A673 (cell line): ENCODE measurements around the gene ABCA7. TPM values are rescaled to one million over a fixed set of nuclear protein-coding genes. Genes with fewer than 3 reads are reported as not detected.

ENCODE experiments used
- BruUV-seq: library from RNA; stranded (reverse); fragments of 400-500 nt; replicated peaks from 2 replicates; lab custom pipeline; 2021; lab: Mats Ljungman, UMichigan
- CTCF ChIA-PET: fragments of 300-600 bp; sonication (Branson Sonifier 250); formaldehyde crosslinking; loops from one replicate; lab custom pipeline; 2022; ENCODE audit warnings: antibody characterized with exemption; lab: Charles Lee
- POLR2A ChIA-PET: fragments of 300-600 bp; sonication (Branson Sonifier 250); formaldehyde crosslinking; loops from one replicate; lab custom pipeline; 2022; ENCODE audit warnings: antibody characterized with exemption; ENCODE audit not compliant: low non-redundant PET; lab: Charles Lee
- DNase-seq: peaks from one replicate; pipeline ENCODE4 v3.0.0-alpha.2; 2015; ENCODE audit warnings: low spot score
- H3K27ac ChIP-seq: fragments of 200-600 bp; sonication (generic); 2 replicates; pipeline ENCODE4 v1.5.1; 2016; ENCODE audit warnings: mixed run types, low read depth, mild to moderate bottlenecking, mixed read lengths, antibody characterized with exemption, low read length; ENCODE audit not compliant: poor library complexity, severe bottlenecking
- H3K27me3 ChIP-seq: fragments of 200-600 bp; sonication (generic); replicated peaks from 2 replicates; pipeline ENCODE4 v1.6.1; 2017; ENCODE audit warnings: mixed run types, low read depth, mild to moderate bottlenecking, mixed read lengths, antibody characterized with exemption, low read length; ENCODE audit not compliant: insufficient read depth, poor library complexity
- H3K36me3 ChIP-seq: fragments of 200-600 bp; sonication (generic); 2 replicates; pipeline ENCODE4 v1.6.1; 2016; ENCODE audit warnings: mixed run types, mild to moderate bottlenecking, mixed read lengths, antibody characterized with exemption, low read length; ENCODE audit not compliant: insufficient read depth, poor library complexity, severe bottlenecking
- H3K4me1 ChIP-seq: fragments of 200-600 bp; sonication (generic); 2 replicates; pipeline ENCODE4 v1.6.1; 2017; ENCODE audit warnings: mixed run types, mild to moderate bottlenecking, mixed read lengths, antibody characterized with exemption, low read length; ENCODE audit not compliant: insufficient read depth, poor library complexity, severe bottlenecking
- H3K4me3 ChIP-seq: fragments of 200-600 bp; sonication (generic); 2 replicates; pipeline ENCODE4 v1.5.1; 2016; ENCODE audit warnings: low read depth, mixed run types, mild to moderate bottlenecking, mixed read lengths, low read length; ENCODE audit not compliant: poor library complexity, severe bottlenecking
- H3K9me3 ChIP-seq: fragments of 200-600 bp; sonication (generic); 2 replicates; pipeline ENCODE4 v1.6.1; 2016; ENCODE audit warnings: mixed run types, low read depth, mild to moderate bottlenecking, mixed read lengths, antibody characterized with exemption, low read length; ENCODE audit not compliant: poor library complexity, severe bottlenecking
- EZH2 ChIP-seq: fragments of 200-600 bp; sonication (generic); IDR thresholded peaks from 2 replicates; pipeline ENCODE4 v1.6.1; 2017; ENCODE audit warnings: borderline replicate concordance, low read depth, mild to moderate bottlenecking, mixed read lengths, antibody characterized with exemption, low read length; ENCODE audit not compliant: poor library complexity, severe bottlenecking
- intact Hi-C: fragments of 100-400 bp; cut with micrococcal nuclease; formaldehyde crosslinking; loops from one replicate; pipeline ENCODE4 v1.10.0; 2022; ENCODE audit not compliant: unreplicated experiment
- total RNA-seq: library from RNA; stranded (reverse); gene quantifications from 2 replicates; pipeline ENCODE4 v1.2.3, GENCODE V29; 2021
- TF ChIP-seq, protein P1 (sequence below): fragments of 300-800, 200-600 bp; sonication (generic); conservative IDR thresholded peaks from 2 replicates; pipeline ENCODE4 v1.5.1; 2017; ENCODE audit warnings: low read depth, mild to moderate bottlenecking, antibody characterized with exemption, low read length, moderate library complexity, mixed read lengths

ABCA7 gene
- total RNA-seq, 1 experiment from 2014 or later, result 12.0 TPM

DNA sequence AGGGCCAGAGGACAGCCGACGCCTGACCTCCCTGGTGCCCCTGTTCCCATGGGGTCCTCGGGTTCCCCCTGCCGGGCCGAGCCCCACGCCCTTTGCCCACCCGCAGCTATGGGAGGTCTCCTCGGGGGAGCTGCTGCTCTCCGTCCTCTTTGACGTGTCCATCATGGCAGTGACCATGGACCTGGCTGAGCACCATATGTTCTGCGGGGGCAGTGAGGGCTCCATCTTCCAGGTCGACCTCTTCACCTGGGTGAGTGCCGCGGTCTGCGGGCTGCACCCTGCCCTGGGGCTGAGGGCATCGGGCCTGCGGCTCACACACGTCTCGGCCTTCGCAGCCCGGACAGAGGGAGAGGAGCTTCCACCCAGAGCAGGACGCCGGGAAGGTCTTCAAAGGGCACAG, 49.2 kb upstream of the ABCA7 start:
- H3K27ac ChIP-seq, result no peak overlapping the region
- no peaks in the 10 kb centered on the region for H3K27me3 ChIP-seq
- H3K9me3 ChIP-seq, result no peaks in the 10 kb centered on the region
- peaks cover 36% of the 10 kb centered on the region for H3K36me3 ChIP-seq
- POLR2A ChIA-PET, result interaction anchor here (0.6 to 0.7 kb wide), 2 partner anchors 31 to 276 kb away, joined by 3 read pairs; partner anchors contain the start of gene RNU6-2
- no peak overlapping the region for H3K4me3 ChIP-seq
- no peak for DNase-seq
- no peak for TF ChIP-seq EZH2
- TF ChIP-seq, protein P1, sequence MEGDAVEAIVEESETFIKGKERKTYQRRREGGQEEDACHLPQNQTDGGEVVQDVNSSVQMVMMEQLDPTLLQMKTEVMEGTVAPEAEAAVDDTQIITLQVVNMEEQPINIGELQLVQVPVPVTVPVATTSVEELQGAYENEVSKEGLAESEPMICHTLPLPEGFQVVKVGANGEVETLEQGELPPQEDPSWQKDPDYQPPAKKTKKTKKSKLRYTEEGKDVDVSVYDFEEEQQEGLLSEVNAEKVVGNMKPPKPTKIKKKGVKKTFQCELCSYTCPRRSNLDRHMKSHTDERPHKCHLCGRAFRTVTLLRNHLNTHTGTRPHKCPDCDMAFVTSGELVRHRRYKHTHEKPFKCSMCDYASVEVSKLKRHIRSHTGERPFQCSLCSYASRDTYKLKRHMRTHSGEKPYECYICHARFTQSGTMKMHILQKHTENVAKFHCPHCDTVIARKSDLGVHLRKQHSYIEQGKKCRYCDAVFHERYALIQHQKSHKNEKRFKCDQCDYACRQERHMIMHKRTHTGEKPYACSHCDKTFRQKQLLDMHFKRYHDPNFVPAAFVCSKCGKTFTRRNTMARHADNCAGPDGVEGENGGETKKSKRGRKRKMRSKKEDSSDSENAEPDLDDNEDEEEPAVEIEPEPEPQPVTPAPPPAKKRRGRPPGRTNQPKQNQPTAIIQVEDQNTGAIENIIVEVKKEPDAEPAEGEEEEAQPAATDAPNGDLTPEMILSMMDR, result no peak
- intact Hi-C loops, result no loop called here
- BruUV-seq, result no TSS peak
- CTCF ChIA-PET, result interaction anchor here (0.6 kb wide), 2 partner anchors 10 to 214 kb away, joined by 3 to 5 read pairs; no protein-coding TSS in a partner anchor
- H3K4me1 ChIP-seq, result peaks cover 3% of the 10 kb centered on the region

DNA sequence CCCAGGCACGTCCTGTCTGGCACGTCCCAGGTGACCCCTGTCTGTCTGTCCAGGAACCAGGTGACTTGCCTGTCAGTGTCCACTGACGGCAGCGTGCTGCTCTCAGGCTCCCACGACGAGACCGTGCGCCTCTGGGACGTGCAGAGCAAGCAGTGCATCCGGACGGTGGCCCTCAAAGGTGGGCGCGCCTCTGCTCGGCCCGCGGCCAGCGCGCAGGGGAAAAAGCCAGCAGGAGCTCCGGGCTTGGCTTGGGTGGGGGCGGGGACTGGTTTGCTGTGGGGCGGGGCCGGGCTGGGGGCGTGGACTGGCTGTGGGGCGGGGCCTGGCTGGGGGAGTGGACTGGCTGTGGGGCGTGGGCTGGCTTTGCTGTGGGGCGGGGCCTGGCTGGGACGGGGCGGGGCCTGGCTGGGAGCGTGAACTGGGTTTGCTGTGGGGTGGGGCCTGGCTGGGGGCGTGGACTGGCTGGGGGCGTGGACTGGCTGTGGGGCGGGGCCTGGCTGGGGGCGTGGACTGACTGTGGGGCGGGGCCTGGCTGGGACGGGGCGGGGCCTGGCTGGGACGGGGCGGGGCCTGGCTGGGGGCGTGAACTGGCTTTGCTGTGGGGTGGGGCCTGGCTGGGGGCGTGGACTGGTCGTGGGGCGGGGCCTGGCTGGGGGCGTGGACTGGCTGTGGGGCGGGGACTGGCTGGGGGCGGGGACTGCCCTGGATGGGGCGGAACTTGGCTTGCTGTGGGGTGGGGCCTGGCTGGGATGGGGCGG, 48.6 kb upstream of the ABCA7 start:
- intact Hi-C loops, result no loop called here
- no TSS peak for BruUV-seq
- TF ChIP-seq EZH2, result no peak
- TF ChIP-seq, protein P1, result no peak
- ChIA-PET POLR2A (interaction anchor here (0.6 kb wide), 1 partner anchor 276 kb away, joined by 3 read pairs; no protein-coding TSS in a partner anchor), CTCF (interaction anchor here (0.6 kb wide), 1 partner anchor 122 kb away, joined by 3 read pairs; no protein-coding TSS in a partner anchor)
- H3K36me3 ChIP-seq, result peaks cover 32% of the 10 kb centered on the region
- DNase-seq, result no peak
- peaks cover 9% of the 10 kb centered on the region for H3K4me1 ChIP-seq
- no peak overlapping the region for H3K4me3 ChIP-seq
- no peaks in the 10 kb centered on the region for H3K9me3 ChIP-seq
- H3K27ac ChIP-seq, result no peak overlapping the region
- H3K27me3 ChIP-seq, result peaks cover 3% of the 10 kb centered on the region

DNA sequence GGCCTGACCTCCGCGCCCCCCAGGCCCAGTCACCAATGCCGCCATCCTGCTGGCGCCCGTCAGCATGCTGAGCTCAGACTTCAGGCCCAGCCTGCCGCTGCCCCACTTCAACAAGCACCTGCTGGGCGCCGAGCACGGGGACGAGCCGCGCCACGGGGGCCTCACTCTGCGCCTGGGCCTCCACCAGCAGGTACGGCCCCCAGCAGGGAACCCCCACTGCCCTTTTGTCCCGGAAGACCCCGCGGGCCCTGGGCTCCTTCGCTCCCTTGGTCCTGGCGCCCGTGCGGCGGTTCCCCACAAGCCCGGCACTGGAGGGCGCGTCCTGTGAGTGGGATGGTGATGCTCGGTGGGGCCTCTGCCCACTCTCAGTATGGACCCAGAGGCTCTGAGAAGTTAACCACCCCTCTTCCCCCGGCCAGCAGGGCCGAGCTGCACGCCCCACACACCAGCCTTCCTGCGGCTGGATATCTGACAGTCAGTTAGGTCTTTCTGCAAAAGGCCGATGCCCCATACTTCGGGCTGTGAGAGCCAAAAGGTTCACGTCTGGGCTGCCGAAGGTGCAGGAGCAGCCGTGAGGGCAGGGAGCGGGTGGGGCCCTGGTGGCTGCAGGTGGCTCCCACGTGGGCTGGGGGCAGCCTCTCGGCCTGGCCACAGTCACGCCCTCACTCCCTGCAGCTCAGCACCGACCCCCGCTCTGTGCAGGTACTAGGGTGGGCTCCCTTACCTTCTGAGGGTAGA, 47.8 kb upstream of the ABCA7 start:
- H3K27me3 ChIP-seq, result peaks cover 11% of the 10 kb centered on the region
- no peak for DNase-seq
- ChIA-PET POLR2A (no interaction called here), CTCF (no interaction called here)
- no peak overlapping the region for H3K27ac ChIP-seq
- no peak for TF ChIP-seq EZH2
- TF ChIP-seq, protein P1, result no peak
- H3K4me3 ChIP-seq, result no peak overlapping the region
- H3K36me3 ChIP-seq, result peaks cover 25% of the 10 kb centered on the region
- intact Hi-C loops, result no loop called here
- H3K9me3 ChIP-seq, result no peaks in the 10 kb centered on the region
- BruUV-seq, result no TSS peak
- H3K4me1 ChIP-seq, result peaks cover 12% of the 10 kb centered on the region
